Thyroid gland (tissue), 4 donors: Measurements from ENCODE around the gene DNM2.

Source experiments
- CTCF ChIP-seq, 6 experiments: fragments of 200-600 bp in 3 of 6; fragments of 450-650 bp in 3 of 6; sonication (generic) in 3 of 6; IDR thresholded peaks; one replicate each; pipeline ENCODE4 v1.5.1; 2016 to 2019; ENCODE audit warnings: antibody characterized with exemption in 6 of 6, mild to moderate bottlenecking in 2 of 6, inconsistent platforms in 1 of 6, moderate library complexity in 1 of 6
- POLR2A ChIP-seq, 2 donors: fragments of 450-650 bp; IDR thresholded peaks; one replicate each; pipeline ENCODE4 v1.6.1; 2017; ENCODE audit warnings: antibody characterized with exemption in 2 of 2, mild to moderate bottlenecking in 2 of 2, moderate library complexity in 1 of 2

- TF ChIP-seq CTCF (IDR thresholded peaks at IDR 0.05) (no peak), POLR2A (IDR thresholded peaks at IDR 0.05) (no peak)
Observed at GRCh38 chr19:10826846-10827245, 109.0 kb downstream of the DNM2 start.
